K562 (cell line): ENCODE results near the gene AANAT. TPM values are rescaled to one million over a fixed set of nuclear protein-coding genes. Genes with fewer than 3 reads are reported as not detected.
A peak's percentile ranks its signal among the peaks of the same experiment; 100 is the strongest.

Source experiments
- FOXM1 ChIP-seq, 2 experiments: fragments of 450-650 bp in 1 of 2; sonication (generic) in 1 of 2; formaldehyde crosslinking in 1 of 2; IDR thresholded peaks; 2 replicates each; pipeline versions ENCODE4 v1.6.1 to v1.9.0; 2017 to 2022; ENCODE audit warnings: low read depth in 2 of 2, mild to moderate bottlenecking in 2 of 2, missing genetic modification reagents in 1 of 2, moderate library complexity in 1 of 2
- SIX5 ChIP-seq, 2 experiments: IDR thresholded peaks; 2 replicates each; pipeline ENCODE4 v1.6.1; 2011; ENCODE audit warnings: low read length in 2 of 2, borderline replicate concordance in 1 of 2, low read depth in 1 of 2, mild to moderate bottlenecking in 1 of 2, moderate library complexity in 1 of 2; ENCODE audit not compliant: insufficient read depth in 1 of 2
- ZNF239 ChIP-seq: fragments of 250-450 bp; sonication (Bioruptor Pico); IDR thresholded peaks from 2 replicates; pipeline ENCODE4 v1.4.0; 2020; ENCODE audit warnings: mild to moderate bottlenecking
- polyA plus RNA-seq, 8 experiments: library from polyadenylated mRNA; depleted of rRNA in 4 of 8; stranded (reverse) in 5 of 8; unstranded in 3 of 8; fragments of >200 nt; fragmentation: Nextera tagmentation in 2 of 8; fragmentation: Illumina TruSeq in 1 of 8; extraction: Ambion mirVana in 2 of 8; extraction: Trizol in 1 of 8; gene quantifications; 2 replicates each; pipeline versions ENCODE4 v1.2.1 to v1.2.3, GENCODE V29; 2011 to 2014; ENCODE audit warnings: inconsistent platforms in 1 of 8, missing spikeins in 1 of 8
- total RNA-seq, 7 experiments: library from RNA; depleted of rRNA in 6 of 7; stranded (reverse); fragments of >200 nt in 6 of 7; fragmentation: Illumina TruSeq in 2 of 7; extraction: Trizol in 2 of 7; gene quantifications; 2 replicates each; pipeline versions ENCODE4 v1.2.1 to v1.2.3, GENCODE V29; 2011 to 2021; ENCODE audit warnings: low replicate concordance in 1 of 7
- TF ChIP-seq, protein P1 (sequence below): sonication (generic); formaldehyde crosslinking; IDR thresholded peaks from 2 replicates; pipeline ENCODE4 v1.8.0; 2022; ENCODE audit warnings: missing genetic modification reagents, mild to moderate bottlenecking, moderate library complexity, borderline replicate concordance
- TF ChIP-seq, protein P2 (sequence below): fragments of 450-650 bp; formaldehyde crosslinking; IDR thresholded peaks from 2 replicates; pipeline ENCODE4 v1.4.0; 2020; ENCODE audit warnings: mild to moderate bottlenecking, mixed read lengths
- TF ChIP-seq, protein P3 (sequence below), 2 experiments: fragments of 250-450 bp in 1 of 2; fragments of 450-650 bp in 1 of 2; sonication (Bioruptor Pico) in 1 of 2; IDR thresholded peaks; 2 replicates each; pipeline versions ENCODE4 v1.6.1 to v1.8.0; 2016 to 2021; ENCODE audit warnings: mild to moderate bottlenecking in 2 of 2, moderate library complexity in 2 of 2, missing compliant biosample characterization in 1 of 2, missing genetic modification characterization in 1 of 2
- TF ChIP-seq, protein P4 (sequence below): fragments of 250-450 bp; sonication (Bioruptor Pico); IDR thresholded peaks from 2 replicates; pipeline ENCODE4 v1.6.1; 2021; ENCODE audit warnings: mild to moderate bottlenecking
- TF ChIP-seq, protein P5 (sequence below): fragments of 450-650 bp; IDR thresholded peaks from 2 replicates; pipeline ENCODE4 v1.6.1; 2016; ENCODE audit warnings: mild to moderate bottlenecking, moderate library complexity

The AANAT gene
- total and polyA plus RNA-seq, 9 of the 15 experiments (the other 6 are each of a cell fraction or from before 2014, with no cell fraction given) = not detected

DNA sequence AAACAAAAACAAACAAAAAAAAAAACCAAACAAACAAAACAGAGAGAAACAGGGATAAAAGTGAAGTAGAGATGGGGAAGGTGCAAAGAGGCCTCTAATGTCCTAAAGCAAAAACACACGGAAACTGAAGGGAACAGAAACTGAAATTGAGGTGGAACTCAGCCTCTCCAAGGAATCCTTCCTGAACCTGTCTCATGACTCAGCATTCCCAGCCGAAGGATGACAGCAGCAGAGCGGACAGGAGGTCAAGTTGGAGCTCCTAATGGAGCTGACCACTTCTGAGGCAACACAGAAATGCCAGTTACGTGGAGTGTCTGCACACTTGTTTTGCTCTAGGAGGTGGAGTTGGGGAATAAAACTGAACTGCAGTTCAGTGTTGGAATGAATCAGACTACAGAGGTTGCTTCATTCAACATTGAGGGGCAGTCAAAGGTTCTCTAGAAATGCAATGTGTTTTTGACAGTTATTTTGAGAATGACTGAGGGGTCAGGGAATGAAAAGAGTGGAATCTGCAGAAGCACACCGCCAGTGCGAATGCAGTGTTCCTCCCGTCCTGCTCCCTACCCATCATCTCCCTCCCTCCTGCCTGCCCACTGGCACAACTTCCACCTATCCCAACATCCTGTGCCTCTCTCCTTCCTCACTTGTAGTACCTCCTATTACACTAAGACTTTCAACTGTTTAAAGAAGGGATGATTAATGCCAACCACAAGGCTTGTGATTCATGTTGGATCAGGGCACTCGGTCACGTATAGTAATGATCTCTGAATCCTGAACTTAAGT is 20.8 kb upstream of the AANAT start (continued):
- TF ChIP-seq, protein P1, sequence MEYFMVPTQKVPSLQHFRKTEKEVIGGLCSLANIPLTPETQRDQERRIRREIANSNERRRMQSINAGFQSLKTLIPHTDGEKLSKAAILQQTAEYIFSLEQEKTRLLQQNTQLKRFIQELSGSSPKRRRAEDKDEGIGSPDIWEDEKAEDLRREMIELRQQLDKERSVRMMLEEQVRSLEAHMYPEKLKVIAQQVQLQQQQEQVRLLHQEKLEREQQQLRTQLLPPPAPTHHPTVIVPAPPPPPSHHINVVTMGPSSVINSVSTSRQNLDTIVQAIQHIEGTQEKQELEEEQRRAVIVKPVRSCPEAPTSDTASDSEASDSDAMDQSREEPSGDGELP (CRISPR knock-in tag) = 0 out of 2 replicates have a peak, but pooled peaks have one; percentile 10
- TF ChIP-seq, protein P2, sequence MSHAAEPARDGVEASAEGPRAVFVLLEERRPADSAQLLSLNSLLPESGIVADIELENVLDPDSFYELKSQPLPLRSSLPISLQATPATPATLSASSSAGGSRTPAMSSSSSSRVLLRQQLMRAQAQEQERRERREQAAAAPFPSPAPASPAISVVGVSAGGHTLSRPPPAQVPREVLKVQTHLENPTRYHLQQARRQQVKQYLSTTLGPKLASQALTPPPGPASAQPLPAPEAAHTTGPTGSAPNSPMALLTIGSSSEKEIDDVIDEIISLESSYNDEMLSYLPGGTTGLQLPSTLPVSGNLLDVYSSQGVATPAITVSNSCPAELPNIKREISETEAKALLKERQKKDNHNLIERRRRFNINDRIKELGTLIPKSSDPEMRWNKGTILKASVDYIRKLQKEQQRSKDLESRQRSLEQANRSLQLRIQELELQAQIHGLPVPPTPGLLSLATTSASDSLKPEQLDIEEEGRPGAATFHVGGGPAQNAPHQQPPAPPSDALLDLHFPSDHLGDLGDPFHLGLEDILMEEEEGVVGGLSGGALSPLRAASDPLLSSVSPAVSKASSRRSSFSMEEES (CRISPR knock-in tag) = no peak
- TF ChIP-seq FOXM1 (IDR thresholded peaks at IDR 0.05; ENCODE audit: low read depth) (no peak), FOXM1 (CRISPR knock-in tag; IDR thresholded peaks at IDR 0.05; ENCODE audit: low read depth) (no peak), SIX5 (IDR thresholded peaks at IDR 0.05; ENCODE audit: borderline replicate concordance in 1 of 2, insufficient read depth in 1 of 2, low read depth in 1 of 2, low read length in 2 of 2) (no peak), ZNF239 (CRISPR knock-in tag) (no peak)
- TF ChIP-seq, protein P3, sequence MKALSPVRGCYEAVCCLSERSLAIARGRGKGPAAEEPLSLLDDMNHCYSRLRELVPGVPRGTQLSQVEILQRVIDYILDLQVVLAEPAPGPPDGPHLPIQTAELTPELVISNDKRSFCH (CRISPR knock-in tag; IDR thresholded peaks at IDR 0.05) = no peak
- TF ChIP-seq, protein P3 (tag; IDR thresholded peaks at IDR 0.05) = no peak
- TF ChIP-seq, protein P4, sequence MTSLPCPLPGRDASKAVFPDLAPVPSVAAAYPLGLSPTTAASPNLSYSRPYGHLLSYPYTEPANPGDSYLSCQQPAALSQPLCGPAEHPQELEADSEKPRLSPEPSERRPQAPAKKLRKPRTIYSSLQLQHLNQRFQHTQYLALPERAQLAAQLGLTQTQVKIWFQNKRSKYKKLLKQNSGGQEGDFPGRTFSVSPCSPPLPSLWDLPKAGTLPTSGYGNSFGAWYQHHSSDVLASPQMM = no peak
- TF ChIP-seq, protein P5, sequence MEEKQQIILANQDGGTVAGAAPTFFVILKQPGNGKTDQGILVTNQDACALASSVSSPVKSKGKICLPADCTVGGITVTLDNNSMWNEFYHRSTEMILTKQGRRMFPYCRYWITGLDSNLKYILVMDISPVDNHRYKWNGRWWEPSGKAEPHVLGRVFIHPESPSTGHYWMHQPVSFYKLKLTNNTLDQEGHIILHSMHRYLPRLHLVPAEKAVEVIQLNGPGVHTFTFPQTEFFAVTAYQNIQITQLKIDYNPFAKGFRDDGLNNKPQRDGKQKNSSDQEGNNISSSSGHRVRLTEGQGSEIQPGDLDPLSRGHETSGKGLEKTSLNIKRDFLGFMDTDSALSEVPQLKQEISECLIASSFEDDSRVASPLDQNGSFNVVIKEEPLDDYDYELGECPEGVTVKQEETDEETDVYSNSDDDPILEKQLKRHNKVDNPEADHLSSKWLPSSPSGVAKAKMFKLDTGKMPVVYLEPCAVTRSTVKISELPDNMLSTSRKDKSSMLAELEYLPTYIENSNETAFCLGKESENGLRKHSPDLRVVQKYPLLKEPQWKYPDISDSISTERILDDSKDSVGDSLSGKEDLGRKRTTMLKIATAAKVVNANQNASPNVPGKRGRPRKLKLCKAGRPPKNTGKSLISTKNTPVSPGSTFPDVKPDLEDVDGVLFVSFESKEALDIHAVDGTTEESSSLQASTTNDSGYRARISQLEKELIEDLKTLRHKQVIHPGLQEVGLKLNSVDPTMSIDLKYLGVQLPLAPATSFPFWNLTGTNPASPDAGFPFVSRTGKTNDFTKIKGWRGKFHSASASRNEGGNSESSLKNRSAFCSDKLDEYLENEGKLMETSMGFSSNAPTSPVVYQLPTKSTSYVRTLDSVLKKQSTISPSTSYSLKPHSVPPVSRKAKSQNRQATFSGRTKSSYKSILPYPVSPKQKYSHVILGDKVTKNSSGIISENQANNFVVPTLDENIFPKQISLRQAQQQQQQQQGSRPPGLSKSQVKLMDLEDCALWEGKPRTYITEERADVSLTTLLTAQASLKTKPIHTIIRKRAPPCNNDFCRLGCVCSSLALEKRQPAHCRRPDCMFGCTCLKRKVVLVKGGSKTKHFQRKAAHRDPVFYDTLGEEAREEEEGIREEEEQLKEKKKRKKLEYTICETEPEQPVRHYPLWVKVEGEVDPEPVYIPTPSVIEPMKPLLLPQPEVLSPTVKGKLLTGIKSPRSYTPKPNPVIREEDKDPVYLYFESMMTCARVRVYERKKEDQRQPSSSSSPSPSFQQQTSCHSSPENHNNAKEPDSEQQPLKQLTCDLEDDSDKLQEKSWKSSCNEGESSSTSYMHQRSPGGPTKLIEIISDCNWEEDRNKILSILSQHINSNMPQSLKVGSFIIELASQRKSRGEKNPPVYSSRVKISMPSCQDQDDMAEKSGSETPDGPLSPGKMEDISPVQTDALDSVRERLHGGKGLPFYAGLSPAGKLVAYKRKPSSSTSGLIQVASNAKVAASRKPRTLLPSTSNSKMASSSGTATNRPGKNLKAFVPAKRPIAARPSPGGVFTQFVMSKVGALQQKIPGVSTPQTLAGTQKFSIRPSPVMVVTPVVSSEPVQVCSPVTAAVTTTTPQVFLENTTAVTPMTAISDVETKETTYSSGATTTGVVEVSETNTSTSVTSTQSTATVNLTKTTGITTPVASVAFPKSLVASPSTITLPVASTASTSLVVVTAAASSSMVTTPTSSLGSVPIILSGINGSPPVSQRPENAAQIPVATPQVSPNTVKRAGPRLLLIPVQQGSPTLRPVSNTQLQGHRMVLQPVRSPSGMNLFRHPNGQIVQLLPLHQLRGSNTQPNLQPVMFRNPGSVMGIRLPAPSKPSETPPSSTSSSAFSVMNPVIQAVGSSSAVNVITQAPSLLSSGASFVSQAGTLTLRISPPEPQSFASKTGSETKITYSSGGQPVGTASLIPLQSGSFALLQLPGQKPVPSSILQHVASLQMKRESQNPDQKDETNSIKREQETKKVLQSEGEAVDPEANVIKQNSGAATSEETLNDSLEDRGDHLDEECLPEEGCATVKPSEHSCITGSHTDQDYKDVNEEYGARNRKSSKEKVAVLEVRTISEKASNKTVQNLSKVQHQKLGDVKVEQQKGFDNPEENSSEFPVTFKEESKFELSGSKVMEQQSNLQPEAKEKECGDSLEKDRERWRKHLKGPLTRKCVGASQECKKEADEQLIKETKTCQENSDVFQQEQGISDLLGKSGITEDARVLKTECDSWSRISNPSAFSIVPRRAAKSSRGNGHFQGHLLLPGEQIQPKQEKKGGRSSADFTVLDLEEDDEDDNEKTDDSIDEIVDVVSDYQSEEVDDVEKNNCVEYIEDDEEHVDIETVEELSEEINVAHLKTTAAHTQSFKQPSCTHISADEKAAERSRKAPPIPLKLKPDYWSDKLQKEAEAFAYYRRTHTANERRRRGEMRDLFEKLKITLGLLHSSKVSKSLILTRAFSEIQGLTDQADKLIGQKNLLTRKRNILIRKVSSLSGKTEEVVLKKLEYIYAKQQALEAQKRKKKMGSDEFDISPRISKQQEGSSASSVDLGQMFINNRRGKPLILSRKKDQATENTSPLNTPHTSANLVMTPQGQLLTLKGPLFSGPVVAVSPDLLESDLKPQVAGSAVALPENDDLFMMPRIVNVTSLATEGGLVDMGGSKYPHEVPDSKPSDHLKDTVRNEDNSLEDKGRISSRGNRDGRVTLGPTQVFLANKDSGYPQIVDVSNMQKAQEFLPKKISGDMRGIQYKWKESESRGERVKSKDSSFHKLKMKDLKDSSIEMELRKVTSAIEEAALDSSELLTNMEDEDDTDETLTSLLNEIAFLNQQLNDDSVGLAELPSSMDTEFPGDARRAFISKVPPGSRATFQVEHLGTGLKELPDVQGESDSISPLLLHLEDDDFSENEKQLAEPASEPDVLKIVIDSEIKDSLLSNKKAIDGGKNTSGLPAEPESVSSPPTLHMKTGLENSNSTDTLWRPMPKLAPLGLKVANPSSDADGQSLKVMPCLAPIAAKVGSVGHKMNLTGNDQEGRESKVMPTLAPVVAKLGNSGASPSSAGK = no peak
